GM12875 (cell line): ENCODE results near the gene COL4A1.
"Not testable (repeated sequence)": the region's sequence is repeated elsewhere in the genome, so short reads cannot be mapped to it uniquely, and the experiment has no call there.

Source experiments
- H3K4me3 ChIP-seq: one replicate; pipeline ENCODE4 v1.5.1; 2011; ENCODE audit warnings: low read depth, low read length, control low read depth
- CTCF ChIP-seq: IDR thresholded peaks from 2 replicates; pipeline ENCODE4 v1.5.1; 2011; ENCODE audit warnings: low read depth, mild to moderate bottlenecking, control low read depth, inconsistent platforms, low read length, moderate library complexity, borderline replicate concordance; ENCODE audit not compliant: insufficient read depth

Gene COL4A1

GRCh38 chr13:110319397-110319773 is 12.4 kb upstream of the COL4A1 start:
- no peak for TF ChIP-seq CTCF
- H3K4me3 ChIP-seq, result no peak overlapping the region

- TF ChIP-seq CTCF, result no peak
- no peak overlapping the region for H3K4me3 ChIP-seq
These were observed 12.0 kb upstream of the COL4A1 start for GRCh38 chr13:110318920-110319319.

GRCh38 chr13:110317496-110318195 is 10.7 kb upstream of the COL4A1 start:
- H3K4me3 ChIP-seq, result no peak overlapping the region
- TF ChIP-seq CTCF, result no peak

- no peak overlapping the region for H3K4me3 ChIP-seq
- no peak for TF ChIP-seq CTCF
These were observed 10.1 kb upstream of the COL4A1 start for GRCh38 chr13:110317093-110317492.

GRCh38 chr13:110316196-110316595 is 9.2 kb upstream of the COL4A1 start:
- H3K4me3 ChIP-seq, result no peak overlapping the region
- TF ChIP-seq CTCF, result no peak

GRCh38 chr13:110314516-110315245 is 7.7 kb upstream of the COL4A1 start:
- no peak overlapping the region for H3K4me3 ChIP-seq
- no peak for TF ChIP-seq CTCF

GRCh38 chr13:110313733-110314132 is 6.8 kb upstream of the COL4A1 start:
- H3K4me3 ChIP-seq, result not testable (repeated sequence)

GRCh38 chr13:110313261-110313660 is 6.3 kb upstream of the COL4A1 start:
- not testable (repeated sequence) for H3K4me3 ChIP-seq
